ENCODE data around the gene SH3PXD2A. TPM values are rescaled to one million over a fixed set of nuclear protein-coding genes. Genes with fewer than 3 reads are reported as not detected.

The SH3PXD2A gene
- total and polyA plus RNA-seq, 5 donors from 2014 or later, result 0.24 to 15.4 (median 0.47) TPM

DNA sequence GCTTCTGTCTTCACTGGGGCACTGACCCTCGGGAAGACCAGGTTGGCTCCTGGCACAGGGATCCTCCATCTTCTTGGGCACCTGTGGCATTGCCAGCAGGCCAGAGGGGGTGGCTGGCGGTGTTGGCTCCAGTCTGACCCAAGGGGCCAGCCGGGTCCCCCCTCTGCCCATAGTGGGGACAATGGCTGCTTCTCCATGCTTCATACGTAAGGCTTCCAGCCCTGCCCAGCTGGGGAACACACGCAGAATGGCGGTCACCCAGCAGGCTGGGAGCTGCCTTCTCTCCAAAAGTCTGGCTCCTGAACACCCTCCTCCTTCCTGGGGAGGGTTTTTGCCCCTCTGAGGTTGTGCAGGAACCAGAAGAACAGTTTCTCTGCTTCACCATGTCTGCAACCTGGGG lies 255.1 kb downstream of the SH3PXD2A start:
- no peaks in the 10 kb centered on the region for H3K36me3 ChIP-seq (ENCODE audit: control insufficient read depth, insufficient read depth, low read length)
- H3K9me3 Mint-ChIP-seq, result no peaks in the 10 kb centered on the region
- no peaks in the 10 kb centered on the region for H3K4me1 ChIP-seq (ENCODE audit: control insufficient read depth, insufficient read depth, low read length, poor library complexity, severe bottlenecking)
- no peak overlapping the region for H3K4me3 ChIP-seq (ENCODE audit: low read depth, low read length)
- ATAC-seq (ENCODE audit: low read depth in 2 of 2) (no peak), DNase-seq (no peak)
- no peak overlapping the region for H3K27ac Mint-ChIP-seq
- no peak overlapping the region for H3K4me3 Mint-ChIP-seq
- H3K36me3 Mint-ChIP-seq, result peaks cover 5% of the 10 kb centered on the region
- H3K4me1 Mint-ChIP-seq, result no peaks in the 10 kb centered on the region
- no peak overlapping the region for H3K27ac ChIP-seq (ENCODE audit: insufficient read depth, low read length, poor library complexity, severe bottlenecking)
- H3K9me3 ChIP-seq (ENCODE audit: control insufficient read depth in 2 of 2, low read length in 2 of 2), result no peaks in the 10 kb centered on the region
- no peaks in the 10 kb centered on the region for H3K27me3 Mint-ChIP-seq
- H3K27me3 ChIP-seq (ENCODE audit: control insufficient read depth, insufficient read depth, low read length), result no peaks in the 10 kb centered on the region

DNA sequence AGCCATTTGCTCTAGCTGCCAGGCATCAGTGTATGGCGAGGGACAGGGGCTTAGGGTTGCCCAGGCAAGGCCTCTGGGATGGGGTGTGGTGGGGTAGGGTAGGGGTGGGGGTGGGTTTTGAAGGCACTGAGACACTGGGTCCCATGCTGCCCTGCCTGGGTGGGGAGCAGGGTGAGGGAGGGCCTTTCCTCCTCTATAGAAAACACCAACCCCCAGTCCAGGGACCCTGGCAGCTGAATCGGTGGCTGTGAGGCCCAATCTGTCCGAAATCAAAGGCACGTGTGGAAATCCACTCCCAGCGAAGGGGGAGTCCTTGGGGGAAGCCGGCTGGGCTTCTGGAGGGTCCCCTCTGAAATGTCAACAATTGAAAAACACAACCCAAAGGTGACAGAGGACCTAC lies 255.5 kb downstream of the SH3PXD2A start:
- Histone ChIP-seq H3K4me1 (ENCODE audit: control insufficient read depth, insufficient read depth, low read length, poor library complexity, severe bottlenecking) (no peaks in the 10 kb centered on the region), H3K36me3 (ENCODE audit: control insufficient read depth, insufficient read depth, low read length) (no peaks in the 10 kb centered on the region), H3K27me3 (ENCODE audit: control insufficient read depth, insufficient read depth, low read length) (no peaks in the 10 kb centered on the region), H3K4me3 (ENCODE audit: low read depth, low read length) (no peak overlapping the region), H3K9me3 (ENCODE audit: control insufficient read depth in 2 of 2, low read length in 2 of 2) (no peaks in the 10 kb centered on the region), H3K27ac (ENCODE audit: insufficient read depth, low read length, poor library complexity, severe bottlenecking) (no peak overlapping the region)
- Mint-ChIP-seq H3K27me3 (no peaks in the 10 kb centered on the region), H3K36me3 (peaks cover 5% of the 10 kb centered on the region), H3K4me1 (no peaks in the 10 kb centered on the region), H3K9me3 (no peaks in the 10 kb centered on the region), H3K27ac (no peak overlapping the region), H3K4me3 (no peak overlapping the region)
- no peak for DNase-seq
- ATAC-seq (ENCODE audit: low read depth in 2 of 2), result no peak

DNA sequence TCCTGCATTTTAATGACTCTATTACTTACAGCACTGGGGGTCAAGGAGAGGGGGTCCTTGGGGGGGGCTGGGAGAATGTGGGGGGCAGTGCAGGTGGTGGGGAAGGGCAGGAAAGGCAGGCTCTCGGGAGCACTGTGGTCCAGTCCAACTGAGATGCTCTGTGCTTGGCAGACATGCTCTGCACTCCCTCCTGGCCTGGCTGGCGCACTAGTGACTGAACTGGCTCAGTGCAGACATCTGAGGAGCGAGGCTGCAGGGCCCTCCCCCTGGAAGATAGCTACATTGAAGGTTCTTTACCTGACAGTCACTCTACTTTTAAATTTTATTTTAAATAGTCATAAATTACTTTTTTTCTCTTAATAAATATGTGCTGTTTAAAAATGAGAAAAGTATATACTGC lies 256.2 kb downstream of the SH3PXD2A start:
- Histone ChIP-seq H3K9me3 (ENCODE audit: control insufficient read depth in 2 of 2, low read length in 2 of 2) (no peaks in the 10 kb centered on the region), H3K36me3 (ENCODE audit: control insufficient read depth, insufficient read depth, low read length) (no peaks in the 10 kb centered on the region), H3K27me3 (ENCODE audit: control insufficient read depth, insufficient read depth, low read length) (no peaks in the 10 kb centered on the region), H3K4me1 (ENCODE audit: control insufficient read depth, insufficient read depth, low read length, poor library complexity, severe bottlenecking) (no peaks in the 10 kb centered on the region), H3K4me3 (ENCODE audit: low read depth, low read length) (no peak overlapping the region), H3K27ac (ENCODE audit: insufficient read depth, low read length, poor library complexity, severe bottlenecking) (no peak overlapping the region)
- Mint-ChIP-seq H3K27me3 (no peaks in the 10 kb centered on the region), H3K9me3 (no peaks in the 10 kb centered on the region), H3K27ac (no peak overlapping the region), H3K4me1 (no peaks in the 10 kb centered on the region), H3K36me3 (peaks cover 5% of the 10 kb centered on the region), H3K4me3 (no peak overlapping the region)
- ATAC-seq (ENCODE audit: low read depth in 2 of 2), result no peak
- DNase-seq, result no peak

DNA sequence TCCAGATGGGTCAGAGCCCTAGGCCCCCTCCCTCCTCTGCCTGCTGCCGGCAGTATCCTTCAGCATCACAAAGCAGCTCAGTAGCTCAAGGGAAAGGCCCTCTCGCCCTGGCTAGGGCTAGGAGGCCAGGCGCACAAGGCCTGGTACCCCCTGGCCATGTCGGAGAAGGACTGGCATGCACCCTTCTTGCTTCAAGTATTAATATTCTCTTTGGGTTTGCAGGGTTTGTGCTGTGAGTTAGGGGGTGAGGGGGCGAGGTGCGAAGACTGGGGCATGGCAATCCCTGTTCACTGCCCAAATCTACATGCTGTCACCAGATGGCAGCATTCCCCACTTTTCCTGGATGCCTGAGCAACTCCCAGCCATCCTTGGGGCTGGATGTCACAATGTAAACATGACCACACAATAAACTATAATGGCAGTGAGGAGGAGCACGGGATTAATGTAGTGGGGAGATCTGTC lies 256.7 kb downstream of the SH3PXD2A start:
- Mint-ChIP-seq H3K9me3 (no peaks in the 10 kb centered on the region), H3K27me3 (no peaks in the 10 kb centered on the region), H3K27ac (peak overlapping the region in 1 of 3 donors; percentile 36), H3K4me3 (no peak overlapping the region), H3K36me3 (peaks cover 5% of the 10 kb centered on the region), H3K4me1 (no peaks in the 10 kb centered on the region)
- DNase-seq, result peak in 1 of 3 donors; percentile 12
- Histone ChIP-seq H3K4me1 (ENCODE audit: control insufficient read depth, insufficient read depth, low read length, poor library complexity, severe bottlenecking) (no peaks in the 10 kb centered on the region), H3K27ac (ENCODE audit: insufficient read depth, low read length, poor library complexity, severe bottlenecking) (no peak overlapping the region), H3K36me3 (ENCODE audit: control insufficient read depth, insufficient read depth, low read length) (no peaks in the 10 kb centered on the region), H3K9me3 (ENCODE audit: control insufficient read depth in 2 of 2, low read length in 2 of 2) (no peaks in the 10 kb centered on the region), H3K27me3 (ENCODE audit: control insufficient read depth, insufficient read depth, low read length) (no peaks in the 10 kb centered on the region), H3K4me3 (ENCODE audit: low read depth, low read length) (no peak overlapping the region)
- ATAC-seq (ENCODE audit: low read depth in 2 of 2), result no peak

DNA sequence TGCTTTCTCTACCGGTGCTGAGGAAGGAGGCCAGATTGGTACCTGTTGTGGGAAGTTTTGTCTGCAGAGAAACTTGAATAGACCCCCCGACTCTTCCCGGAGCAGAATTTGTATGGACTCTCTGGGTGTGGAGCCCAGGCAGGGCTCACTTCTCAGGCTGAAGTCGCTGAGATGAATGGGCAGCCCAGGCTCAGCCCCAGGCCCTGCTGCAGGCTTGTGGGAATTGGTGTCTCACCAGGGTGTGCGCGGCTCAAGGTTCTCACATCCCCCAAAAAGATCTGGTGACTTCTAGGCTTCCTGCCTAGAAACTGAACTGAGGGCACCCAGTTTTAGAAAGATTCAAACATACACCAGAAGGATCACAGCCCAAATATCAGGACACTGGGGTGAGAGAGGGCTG lies 258.4 kb downstream of the SH3PXD2A start:
- Histone ChIP-seq H3K9me3 (ENCODE audit: control insufficient read depth in 2 of 2, low read length in 2 of 2) (no peaks in the 10 kb centered on the region), H3K36me3 (ENCODE audit: control insufficient read depth, insufficient read depth, low read length) (no peaks in the 10 kb centered on the region), H3K27ac (ENCODE audit: insufficient read depth, low read length, poor library complexity, severe bottlenecking) (no peak overlapping the region), H3K4me3 (ENCODE audit: low read depth, low read length) (no peak overlapping the region), H3K27me3 (ENCODE audit: control insufficient read depth, insufficient read depth, low read length) (no peaks in the 10 kb centered on the region), H3K4me1 (ENCODE audit: control insufficient read depth, insufficient read depth, low read length, poor library complexity, severe bottlenecking) (no peaks in the 10 kb centered on the region)
- Mint-ChIP-seq H3K9me3 (peaks cover 0 to 2% (median 0%) of the 10 kb centered on the region in 7 donors), H3K27ac (no peak overlapping the region), H3K4me3 (no peak overlapping the region), H3K4me1 (no peaks in the 10 kb centered on the region), H3K27me3 (no peaks in the 10 kb centered on the region), H3K36me3 (no peaks in the 10 kb centered on the region)
- no peak for ATAC-seq (ENCODE audit: low read depth in 2 of 2)
- no peak for DNase-seq

DNA sequence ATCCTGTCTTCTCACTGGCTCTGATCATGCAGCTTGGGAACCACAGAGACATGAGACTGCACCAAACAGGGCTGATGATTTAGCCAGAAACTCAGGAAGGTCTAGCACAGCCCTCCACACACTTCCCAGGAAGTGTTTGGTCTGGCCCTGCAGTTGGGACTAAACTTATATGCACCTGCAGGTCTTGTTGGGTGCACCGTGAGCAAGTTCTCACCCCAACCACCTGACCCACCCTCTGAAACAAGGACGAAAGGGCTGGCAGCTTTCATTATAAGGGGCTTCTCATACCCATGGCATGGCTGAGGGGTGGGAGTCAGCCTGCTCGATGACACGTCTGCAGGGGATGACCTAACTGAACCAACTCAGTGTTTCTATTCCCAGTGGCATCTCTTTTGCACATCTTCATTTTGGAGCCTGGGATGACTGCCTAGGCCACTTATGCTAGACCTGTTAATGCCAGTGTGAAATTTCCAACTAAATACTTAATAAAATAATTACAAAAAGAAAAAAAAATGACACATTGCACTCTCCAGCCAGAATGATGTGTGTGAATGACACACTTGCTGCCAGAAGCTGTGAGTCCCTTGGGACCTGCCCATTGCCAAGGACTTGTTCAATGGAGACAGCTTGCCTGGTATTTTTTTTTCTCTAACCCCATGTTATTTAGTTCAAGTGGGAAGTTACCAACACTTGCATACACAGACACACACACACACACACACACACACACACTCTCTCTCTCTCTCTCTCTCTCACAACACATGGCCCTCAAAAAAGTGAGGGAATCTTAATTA lies 259.2 kb downstream of the SH3PXD2A start:
- ATAC-seq (ENCODE audit: low read depth in 2 of 2), result no peak
- Histone ChIP-seq H3K4me3 (ENCODE audit: low read depth, low read length) (no peak overlapping the region), H3K27me3 (ENCODE audit: control insufficient read depth, insufficient read depth, low read length) (no peaks in the 10 kb centered on the region), H3K4me1 (ENCODE audit: control insufficient read depth, insufficient read depth, low read length, poor library complexity, severe bottlenecking) (no peaks in the 10 kb centered on the region), H3K27ac (ENCODE audit: insufficient read depth, low read length, poor library complexity, severe bottlenecking) (no peak overlapping the region), H3K36me3 (ENCODE audit: control insufficient read depth, insufficient read depth, low read length) (no peaks in the 10 kb centered on the region), H3K9me3 (ENCODE audit: control insufficient read depth in 2 of 2, low read length in 2 of 2) (no peaks in the 10 kb centered on the region)
- Mint-ChIP-seq H3K9me3 (peaks cover 0 to 2% (median 0%) of the 10 kb centered on the region in 7 donors), H3K4me3 (no peak overlapping the region), H3K36me3 (no peaks in the 10 kb centered on the region), H3K4me1 (no peaks in the 10 kb centered on the region), H3K27ac (no peak overlapping the region), H3K27me3 (no peaks in the 10 kb centered on the region)
- DNase-seq, result no peak

DNA sequence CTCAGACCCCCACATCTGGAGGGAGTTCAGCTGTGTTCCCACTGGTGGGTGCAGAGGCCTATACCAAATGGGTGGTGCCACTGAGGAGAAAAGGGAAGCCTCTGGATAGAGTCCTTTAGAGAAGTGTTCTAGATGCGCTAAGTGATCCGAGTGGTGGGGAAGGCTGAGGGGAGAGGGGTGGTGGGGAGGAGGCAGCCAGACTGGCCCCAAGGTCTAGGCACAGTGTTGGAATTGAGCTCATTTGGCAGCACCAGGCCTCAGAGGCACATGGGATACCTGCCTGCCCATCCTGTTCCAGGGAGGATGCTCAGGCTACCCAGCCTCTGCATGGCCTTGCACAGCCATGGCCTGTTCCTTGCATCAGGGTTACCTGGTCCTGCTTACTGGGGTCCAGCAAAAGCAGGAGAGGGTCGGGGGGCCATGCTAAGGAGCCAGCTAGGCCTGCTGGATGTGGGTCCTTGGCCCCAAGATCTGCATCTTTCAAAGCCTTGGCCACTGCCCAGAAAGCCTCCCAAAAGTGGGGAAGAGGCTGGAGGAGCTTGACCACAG lies 262.3 kb downstream of the SH3PXD2A start:
- H3K4me1 Mint-ChIP-seq, result peaks cover 0 to 4% (median 2%) of the 10 kb centered on the region in 4 donors
- no peak overlapping the region for H3K4me3 Mint-ChIP-seq
- no peaks in the 10 kb centered on the region for H3K36me3 Mint-ChIP-seq
- Histone ChIP-seq H3K9me3 (ENCODE audit: control insufficient read depth in 2 of 2, low read length in 2 of 2) (no peaks in the 10 kb centered on the region), H3K4me1 (ENCODE audit: control insufficient read depth, insufficient read depth, low read length, poor library complexity, severe bottlenecking) (no peaks in the 10 kb centered on the region), H3K36me3 (ENCODE audit: control insufficient read depth, insufficient read depth, low read length) (no peaks in the 10 kb centered on the region), H3K27me3 (ENCODE audit: control insufficient read depth, insufficient read depth, low read length) (no peaks in the 10 kb centered on the region), H3K27ac (ENCODE audit: insufficient read depth, low read length, poor library complexity, severe bottlenecking) (no peak overlapping the region), H3K4me3 (ENCODE audit: low read depth, low read length) (no peak overlapping the region)
- no peak overlapping the region for H3K27ac Mint-ChIP-seq
- no peaks in the 10 kb centered on the region for H3K27me3 Mint-ChIP-seq
- peaks cover 0 to 2% (median 0%) of the 10 kb centered on the region in 7 donors for H3K9me3 Mint-ChIP-seq
- DNase-seq (no peak), ATAC-seq (ENCODE audit: low read depth in 2 of 2) (no peak)
